DND-41 (cell line): Measurements from ENCODE around the gene ACAN.

Experiments used
- CTCF ChIP-seq: IDR thresholded peaks from 2 replicates; pipeline ENCODE4 v1.5.1; 2012; ENCODE audit warnings: borderline replicate concordance, low read length, moderate library complexity, mild to moderate bottlenecking; ENCODE audit not compliant: poor library complexity, severe bottlenecking; ENCODE audit errors: extremely low read depth
- EZH2 ChIP-seq: IDR thresholded peaks from 3 replicates; pipeline ENCODE4 v1.6.1; 2012; ENCODE audit warnings: borderline replicate concordance, low read depth, mild to moderate bottlenecking, moderate library complexity, low read length, inconsistent platforms; ENCODE audit not compliant: severe bottlenecking

GRCh38 chr15:88818920-88819319 is 15.7 kb downstream of the ACAN start:
- no peak for TF ChIP-seq CTCF
- TF ChIP-seq EZH2: no peak
